Endothelial cell of umbilical vein (primary cell): ENCODE data around the gene LRP1B. TPM values are rescaled to one million over a fixed set of nuclear protein-coding genes. Genes with fewer than 3 reads are reported as not detected.

Experiments
- BruUV-seq: library from RNA; stranded (reverse); fragments of 400-500 nt; replicated peaks from 2 replicates; lab custom pipeline; 2021; lab: Mats Ljungman, UMichigan
- CTCF ChIA-PET: fragments of 300-600, 350-600 bp; sonication (Branson Sonifier 250); formaldehyde crosslinking; loops from one replicate; lab custom pipeline; 2021; ENCODE audit warnings: antibody characterized with exemption, inconsistent platforms; lab: Charles Lee
- POLR2A ChIA-PET: fragments of 300-600, 350-600 bp; sonication (Branson Sonifier 250); formaldehyde crosslinking; loops from one replicate; lab custom pipeline; 2021; ENCODE audit warnings: antibody characterized with exemption, inconsistent platforms; lab: Charles Lee
- DNase-seq: peaks from one replicate; pipeline ENCODE4 v3.0.0-alpha.2; 2011; ENCODE audit warnings: low read depth, low spot score
- FAIRE-seq: peaks from 2 replicates; lab custom pipeline; 2011; peaks lifted over from hg19 to GRCh38; lab: Jason Lieb, UNC
- H2AFZ ChIP-seq: 2 replicates; pipeline ENCODE4 v1.6.0; 2012; ENCODE audit warnings: low read depth, low read length, control low read depth, inconsistent platforms
- H3K27ac ChIP-seq: 2 replicates; pipeline ENCODE4 v1.5.1; 2011; ENCODE audit warnings: low read depth, mild to moderate bottlenecking, control low read depth, low read length, moderate library complexity; ENCODE audit not compliant: insufficient read depth
- H3K27me3 ChIP-seq, 2 experiments: 2 replicates each; pipeline versions ENCODE4 v1.6.0 to v1.6.1; 2011; ENCODE audit warnings: low read length in 2 of 2, mixed read lengths in 1 of 2; ENCODE audit not compliant: control insufficient read depth in 2 of 2, insufficient read depth in 2 of 2
- H3K36me3 ChIP-seq, 2 experiments: 2 replicates in 1 of 2; 3 replicates in 1 of 2; pipeline ENCODE4 v1.5.1; 2011; ENCODE audit warnings: low read length in 2 of 2, mild to moderate bottlenecking in 1 of 2, moderate library complexity in 1 of 2; ENCODE audit not compliant: control insufficient read depth in 2 of 2, insufficient read depth in 2 of 2; ENCODE audit errors: extremely low read depth in 1 of 2
- H3K4me1 ChIP-seq: 3 replicates; pipeline ENCODE4 v1.5.1; 2011; ENCODE audit warnings: mild to moderate bottlenecking, low read length; ENCODE audit not compliant: control insufficient read depth, insufficient read depth; ENCODE audit errors: extremely low read depth
- H3K4me2 ChIP-seq: 2 replicates; pipeline ENCODE4 v1.6.1; 2011; ENCODE audit warnings: low read length, control low read depth, mixed read lengths; ENCODE audit not compliant: insufficient read depth
- H3K4me3 ChIP-seq, 3 experiments: fragments of 200-600 bp in 1 of 3; sonication (generic), shearing (Covaris generic) in 1 of 3; replicated peaks in 1 of 3; 2 replicates each; pipeline ENCODE4 v1.5.1; 2011 to 2016; ENCODE audit warnings: control low read depth in 3 of 3, low read length in 3 of 3, mild to moderate bottlenecking in 2 of 3, inconsistent platforms in 1 of 3, low read depth in 1 of 3, moderate library complexity in 1 of 3; ENCODE audit not compliant: insufficient read depth in 1 of 3
- H3K79me2 ChIP-seq: 2 replicates; pipeline ENCODE4 v1.6.0; 2012; ENCODE audit warnings: low read length, inconsistent platforms; ENCODE audit not compliant: control insufficient read depth, insufficient read depth
- H3K9ac ChIP-seq: replicated peaks from 2 replicates; pipeline ENCODE3; 2011; ENCODE audit warnings: low read length, control low read depth; ENCODE audit not compliant: insufficient read depth; ENCODE audit errors: extremely low read depth
- H3K9me1 ChIP-seq: replicated peaks from 3 replicates; pipeline ENCODE4 v1.6.0; 2011; ENCODE audit warnings: mild to moderate bottlenecking, low read length; ENCODE audit not compliant: control insufficient read depth, insufficient read depth; ENCODE audit errors: extremely low read depth
- H3K9me3 ChIP-seq: replicated peaks from 2 replicates; pipeline ENCODE4 v1.5.1; 2012; ENCODE audit warnings: low read length, inconsistent platforms; ENCODE audit not compliant: control insufficient read depth, insufficient read depth
- H4K20me1 ChIP-seq: replicated peaks from 2 replicates; pipeline ENCODE3; 2011; ENCODE audit warnings: mild to moderate bottlenecking, low read length; ENCODE audit not compliant: control insufficient read depth, insufficient read depth; ENCODE audit errors: extremely low read depth
- CTCF ChIP-seq, 2 donors: IDR thresholded peaks; 1 replicate in 1 of 2; 2 replicates in 1 of 2; pipeline ENCODE4 v1.5.1; 2011; ENCODE audit warnings: low read length in 2 of 2, mild to moderate bottlenecking in 2 of 2, moderate library complexity in 2 of 2, control low read depth in 1 of 2, inconsistent platforms in 1 of 2, low read depth in 1 of 2; ENCODE audit not compliant: insufficient read depth in 1 of 2; ENCODE audit errors: extremely low read depth in 1 of 2
- EZH2 ChIP-seq: IDR thresholded peaks from 2 replicates; pipeline ENCODE4 v1.6.1; 2012; ENCODE audit warnings: borderline replicate concordance, low read depth, mild to moderate bottlenecking, moderate library complexity, low read length, inconsistent platforms; ENCODE audit not compliant: severe bottlenecking
- FOS ChIP-seq: IDR thresholded peaks from 2 replicates; pipeline ENCODE4 v1.6.1; 2011; ENCODE audit warnings: mild to moderate bottlenecking, low read length, moderate library complexity, borderline replicate concordance; ENCODE audit not compliant: insufficient read depth
- GATA2 ChIP-seq: IDR thresholded peaks from 2 replicates; pipeline ENCODE4 v1.7.0; 2011; ENCODE audit warnings: low read depth, mild to moderate bottlenecking, moderate library complexity, mixed read lengths, low read length; ENCODE audit not compliant: insufficient read length, insufficient read depth
- JUN ChIP-seq: IDR thresholded peaks from 2 replicates; pipeline ENCODE4 v1.6.1; 2011; ENCODE audit warnings: borderline replicate concordance, low read depth; ENCODE audit not compliant: insufficient read length, insufficient read depth
- MAX ChIP-seq: IDR thresholded peaks from 2 replicates; pipeline ENCODE4 v1.6.1; 2011; ENCODE audit not compliant: insufficient read depth, insufficient read length
- MYC ChIP-seq: IDR thresholded peaks from one replicate; pipeline ENCODE4 v1.6.1; 2011; ENCODE audit warnings: mild to moderate bottlenecking, low read depth, low read length
- POLR2A ChIP-seq: IDR thresholded peaks from 2 replicates; pipeline ENCODE4 v1.6.1; 2012; ENCODE audit warnings: low read depth, mild to moderate bottlenecking, control low read depth, low read length
- POLR2AphosphoS5 ChIP-seq: IDR thresholded peaks from 2 replicates; pipeline ENCODE4 v1.6.1; 2012; ENCODE audit warnings: low read depth, mild to moderate bottlenecking, control low read depth, low read length, moderate library complexity; ENCODE audit not compliant: insufficient read depth
- dilution Hi-C: fragments of 300-500 bp; cut with MboI; formaldehyde crosslinking; loops from one replicate; pipeline ENCODE4 v1.15.0; 2019; ENCODE audit warnings: low sequenced_read_pairs; ENCODE audit not compliant: extremely low pct_ligation_motif_present
- intact Hi-C: fragments of 100-400 bp; cut with micrococcal nuclease; formaldehyde crosslinking; loops from one replicate; pipeline ENCODE4 v1.10.0; 2022
- polyA plus RNA-seq, 4 experiments: library from polyadenylated mRNA; depleted of rRNA in 3 of 4; stranded (reverse) in 3 of 4; unstranded in 1 of 4; fragments of >200 nt; gene quantifications; 2 replicates each; pipeline versions ENCODE4 v1.2.1 to v1.2.3, GENCODE V29; 2011 to 2012; ENCODE audit warnings: missing spikeins in 1 of 4
- total RNA-seq: library from RNA; stranded (reverse); gene quantifications from 2 replicates; pipeline ENCODE4 v1.2.3, GENCODE V29; 2021

Gene LRP1B
- total and polyA plus RNA-seq, 2 donors (not counting 3 experiments of a cell fraction or from before 2014, with no cell fraction given), result 0.03 to 0.07 TPM

- Histone ChIP-seq H3K4me3 (no peak overlapping the region), H3K4me1 (no peaks in the 10 kb centered on the region), H2AFZ (no peak overlapping the region), H3K9me1 (no peaks in the 10 kb centered on the region), H3K36me3 (no peaks in the 10 kb centered on the region), H3K4me2 (no peak overlapping the region), H3K79me2 (no peaks in the 10 kb centered on the region), H3K9ac (no peak overlapping the region), H3K9me3 (no peaks in the 10 kb centered on the region), H4K20me1 (no peaks in the 10 kb centered on the region), H3K27ac (no peak overlapping the region), H3K27me3 (no peaks in the 10 kb centered on the region)
- no peak for FAIRE-seq
- POLR2A ChIA-PET, result no interaction called here
- TF ChIP-seq MAX, result no peak
- no peak for TF ChIP-seq POLR2A
- TF ChIP-seq GATA2, result no peak
- TF ChIP-seq POLR2AphosphoS5, result no peak
- TF ChIP-seq MYC, result no peak
- no peak for TF ChIP-seq JUN
- no peak for TF ChIP-seq FOS
- no peak for TF ChIP-seq CTCF (IDR thresholded peaks at IDR 0.05; ENCODE audit: extremely low read depth in 1 of 2, insufficient read depth in 1 of 2, low read depth in 1 of 2, low read length in 2 of 2)
- no peak for TF ChIP-seq EZH2
- no peak for DNase-seq
- BruUV-seq, result no TSS peak
- intact Hi-C loops, result no loop called here
- CTCF ChIA-PET, result no interaction called here
- dilution Hi-C loops, result no loop called here
Observed at GRCh38 chr2:140234116-140234515, 1896.7 kb downstream of the LRP1B start.
